ENCODE measurements around the gene SLC25A51.
"Not testable (repeated sequence)": the region's sequence is repeated elsewhere in the genome, so short reads cannot be mapped to it uniquely, and the experiment has no call there.

SLC25A51 gene

DNA sequence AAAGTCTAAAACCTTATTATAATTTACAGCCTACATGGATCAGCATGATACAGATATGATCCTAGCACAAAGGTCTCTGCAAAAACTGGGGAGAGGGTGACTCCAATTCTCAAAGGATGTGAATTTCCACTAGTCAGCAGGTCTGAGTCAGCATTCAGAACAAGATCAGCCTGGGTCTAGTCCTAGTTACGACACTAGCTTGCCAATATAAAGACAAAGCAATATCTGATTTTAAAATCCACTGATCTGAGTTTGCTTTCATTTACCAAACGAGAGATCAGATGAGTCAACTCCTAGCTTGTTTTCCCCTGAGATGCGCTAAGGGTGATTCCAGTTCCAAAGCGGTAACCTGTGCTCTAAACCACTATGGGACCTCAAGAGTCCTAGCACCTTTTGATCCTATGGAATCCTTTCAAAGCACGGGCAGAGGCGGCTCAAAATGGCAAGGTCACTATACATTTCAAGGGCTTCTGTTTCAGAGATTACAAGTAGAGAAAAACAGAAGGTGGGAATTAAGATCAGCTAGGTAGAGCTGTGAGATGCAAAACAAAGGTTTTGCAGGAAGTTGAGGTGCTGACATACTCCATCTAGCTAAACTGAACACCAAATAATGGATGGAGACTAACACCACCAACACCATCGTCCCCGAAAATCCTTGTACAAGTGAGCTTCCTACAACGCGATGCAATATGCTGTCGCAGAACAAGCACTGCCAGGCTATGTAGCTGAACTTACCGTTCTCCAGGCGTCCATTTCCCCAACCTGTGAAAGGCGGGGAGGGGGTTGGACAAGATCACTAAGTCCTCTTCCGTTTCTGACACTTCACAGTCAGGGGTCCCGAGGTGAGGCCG, 906 bp downstream of the SLC25A51 start:
- DNase-seq (ENCODE audit: low spot score) = no peak

DNA sequence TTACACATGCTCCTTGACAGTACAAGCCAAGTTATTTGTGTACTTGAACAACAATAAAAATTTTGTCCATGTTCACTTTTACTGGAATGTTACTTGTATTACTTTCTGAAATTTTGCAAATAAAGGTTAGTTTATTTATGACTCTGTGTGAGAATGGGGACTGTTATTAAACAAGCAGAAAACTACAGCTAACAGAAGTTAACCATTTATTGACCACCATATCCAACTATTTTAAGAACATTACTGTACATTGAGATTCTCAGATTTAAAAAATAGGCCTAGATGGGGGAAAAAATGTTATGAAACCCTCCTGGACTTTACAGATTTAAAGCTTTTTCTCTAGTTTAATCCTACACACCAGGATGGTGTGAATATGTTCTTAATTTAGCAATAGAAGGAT, 1.8 kb downstream of the SLC25A51 start:
- no peak for DNase-seq (ENCODE audit: low spot score)

DNA sequence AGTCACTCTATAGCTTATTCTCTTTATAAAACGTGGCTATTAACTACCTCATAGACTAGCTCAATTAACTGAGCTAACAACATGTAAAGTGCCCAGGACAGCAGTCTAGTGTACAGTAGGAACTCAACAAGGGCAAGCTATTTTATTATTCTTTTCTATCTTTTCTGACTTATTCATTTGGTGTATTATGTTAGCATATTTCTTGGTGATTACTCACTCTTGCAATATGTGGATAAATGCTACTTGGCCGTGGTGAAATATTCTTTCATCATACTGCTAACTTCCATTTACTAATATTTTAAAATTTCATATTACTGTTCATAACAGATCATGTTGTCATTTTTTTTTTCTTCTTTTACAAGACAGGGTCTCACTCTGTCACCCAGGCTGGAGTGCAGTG, 4.9 kb downstream of the SLC25A51 start:
- no peak for DNase-seq (ENCODE audit: low spot score)

DNA sequence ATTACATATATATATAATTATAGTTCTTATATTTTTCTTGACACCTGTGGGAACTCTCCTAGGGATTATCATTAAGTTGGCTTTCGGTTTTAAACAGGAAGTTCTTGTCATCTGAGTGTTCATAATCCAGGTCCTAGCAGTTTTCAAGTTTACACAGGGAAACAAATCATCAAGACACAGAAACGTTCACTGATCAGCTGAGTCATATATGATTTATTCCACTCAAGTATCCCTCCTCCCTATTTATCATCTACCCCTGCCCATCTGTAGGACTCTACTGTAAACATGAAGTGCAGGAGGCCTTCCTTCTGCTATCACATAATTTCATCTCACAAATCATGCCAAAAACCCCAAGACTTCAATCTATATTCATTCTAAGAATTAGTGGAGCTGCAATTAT, 6.3 kb downstream of the SLC25A51 start:
- no peak for DNase-seq (ENCODE audit: low spot score)

DNA sequence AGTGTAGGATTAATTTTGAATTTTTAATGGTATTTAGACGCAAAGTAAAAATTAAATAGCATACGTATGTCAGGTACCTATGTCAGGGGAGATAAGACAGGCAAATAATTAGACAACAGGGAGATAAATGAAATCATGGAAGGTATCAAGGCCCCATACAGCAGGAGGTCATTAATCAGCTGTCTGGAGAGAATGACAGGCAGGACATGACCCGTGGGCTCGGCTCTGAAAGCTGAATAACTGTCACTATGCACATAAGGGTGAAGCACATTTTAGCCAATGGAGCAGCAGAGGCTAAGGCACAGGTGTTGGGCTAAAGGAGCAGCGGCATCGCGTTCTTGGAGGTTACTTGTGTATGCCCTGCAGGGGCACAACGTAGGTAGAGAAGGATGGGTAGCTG, 11.9 kb downstream of the SLC25A51 start:
- DNase-seq (ENCODE audit: low spot score) = no peak

DNA sequence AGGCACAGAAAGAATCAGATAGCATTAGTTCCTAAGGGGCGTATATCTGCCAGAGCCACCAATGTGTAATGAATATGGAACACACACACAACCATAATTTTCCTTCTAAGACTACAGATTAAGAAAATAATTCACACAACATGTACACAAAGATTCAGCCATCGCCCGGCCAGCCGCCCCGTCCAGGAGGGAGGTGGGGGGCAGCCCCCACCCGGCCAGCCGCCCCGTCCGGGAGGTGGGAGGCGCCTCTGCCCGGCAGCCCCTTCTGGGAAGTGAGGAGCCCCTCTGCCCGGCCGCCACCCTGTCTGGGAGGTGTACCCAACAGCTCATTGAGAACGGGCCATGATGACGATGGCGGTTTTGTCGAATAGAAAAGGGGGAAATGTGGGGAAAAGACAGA, 12.9 kb downstream of the SLC25A51 start:
- not testable (repeated sequence) for DNase-seq (ENCODE audit: low spot score)

DNA sequence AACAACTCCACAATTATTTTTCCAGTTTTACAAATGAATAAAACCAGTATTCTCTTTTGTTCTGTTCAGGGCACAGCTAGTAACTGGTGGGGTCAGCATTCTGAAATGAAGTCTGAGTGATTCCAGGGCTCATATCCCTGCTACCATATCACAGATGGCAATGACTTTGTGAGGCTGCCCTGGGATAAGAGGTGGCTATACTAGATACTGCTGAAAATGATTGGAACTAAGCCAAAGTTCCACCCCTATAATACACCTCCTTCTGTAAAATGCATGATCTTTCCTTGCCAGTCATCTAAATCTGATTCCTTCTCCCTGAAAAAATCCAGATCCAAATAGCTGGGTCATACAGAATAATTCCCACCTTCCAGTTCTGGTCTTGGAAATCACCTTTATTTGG, 14.4 kb downstream of the SLC25A51 start:
- DNase-seq (ENCODE audit: low spot score) = no peak

DNA sequence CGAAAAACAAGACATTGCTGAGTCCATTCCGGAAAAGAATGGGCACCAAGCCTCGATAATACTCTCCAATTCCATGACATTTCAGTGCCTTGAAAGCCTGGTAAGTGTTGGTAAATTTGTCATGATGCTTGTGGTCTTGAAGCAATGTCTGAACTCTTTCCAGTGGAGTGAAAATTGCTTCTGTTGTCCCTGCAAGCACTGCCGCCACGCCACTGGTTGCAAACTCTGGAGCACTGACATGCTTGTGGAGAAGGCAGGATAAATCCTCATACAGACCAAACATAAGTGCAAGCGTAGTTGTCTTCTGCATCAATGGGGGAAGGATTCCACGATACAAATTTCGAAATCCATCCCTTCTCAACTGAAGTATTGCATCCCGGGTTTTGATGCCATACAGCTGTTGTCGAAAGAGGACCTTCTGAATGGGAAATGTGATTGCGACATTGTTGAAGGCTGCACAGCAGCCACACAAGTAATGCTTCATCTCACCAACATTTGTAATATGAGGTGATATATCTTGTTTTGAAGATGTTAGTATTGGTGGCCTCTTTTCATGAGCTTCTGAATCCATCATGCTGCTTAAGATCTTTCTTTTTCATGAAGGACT, 15.8 kb downstream of the SLC25A51 start:
- DNase-seq (ENCODE audit: low spot score) = not testable (repeated sequence)

DNA sequence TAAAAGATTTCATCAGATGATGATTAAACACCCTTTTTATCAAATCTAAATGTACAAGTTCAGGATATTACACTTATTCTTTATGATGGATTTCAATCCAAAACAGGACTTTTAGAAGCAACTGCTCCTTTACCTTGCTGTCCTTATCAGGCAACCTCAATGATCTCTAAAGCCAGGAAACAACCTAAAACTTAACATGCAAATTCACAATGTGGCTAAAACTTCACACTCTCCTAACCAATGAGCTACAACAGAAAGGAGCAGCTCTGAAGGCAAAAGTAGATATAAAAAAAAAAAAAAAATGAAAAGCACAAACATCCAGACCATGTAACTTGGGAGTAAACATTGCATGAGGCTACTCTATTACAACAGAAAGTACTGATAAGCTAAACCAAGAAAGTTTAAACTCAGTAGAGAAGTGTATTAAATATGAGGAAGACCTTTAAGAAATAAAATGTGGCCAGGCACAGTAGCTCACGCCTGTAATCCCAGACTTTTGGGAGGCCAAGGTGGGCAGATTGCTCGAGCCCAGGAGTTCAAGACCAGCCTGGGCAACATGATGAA, 22.9 kb downstream of the SLC25A51 start:
- no peak for DNase-seq (ENCODE audit: low spot score)

DNA sequence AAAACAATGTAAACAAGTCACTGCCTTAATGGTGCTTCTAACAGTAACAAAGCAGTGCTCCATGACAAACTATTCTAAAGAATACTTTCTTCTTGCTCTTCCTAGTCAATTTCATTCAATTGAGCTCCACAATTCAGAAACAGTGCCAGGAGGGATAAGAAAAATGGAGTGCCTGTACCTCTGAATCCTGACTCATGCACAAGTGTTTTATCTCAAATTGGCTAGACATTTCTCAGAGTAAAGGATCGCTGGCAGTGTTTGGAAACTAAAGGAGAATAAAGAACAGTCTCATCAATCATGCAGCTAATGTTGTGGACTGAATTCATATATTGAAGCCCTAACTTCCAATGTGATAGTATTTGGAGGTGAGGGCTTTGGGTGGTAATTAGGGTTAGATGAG, 27.6 kb downstream of the SLC25A51 start:
- DNase-seq (ENCODE audit: low spot score) = no peak

DNA sequence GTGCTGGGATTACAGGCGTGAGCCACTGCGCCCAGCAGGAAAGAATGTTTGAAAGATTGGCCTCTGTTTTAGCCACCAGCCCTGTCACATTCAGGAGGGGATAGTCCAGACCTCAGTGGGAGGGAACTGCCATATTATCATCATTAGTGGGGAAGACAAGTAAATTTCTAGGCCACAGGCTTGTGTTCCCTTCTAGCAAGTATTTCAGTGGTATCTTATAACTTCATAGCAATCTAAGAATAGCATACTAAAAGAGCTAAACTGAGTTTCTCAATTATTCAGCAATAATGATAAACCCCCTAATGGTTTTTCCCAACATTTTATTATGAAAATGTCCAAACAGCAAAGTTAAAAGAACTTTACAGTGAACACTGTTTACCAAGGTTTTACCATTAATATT, 30.0 kb downstream of the SLC25A51 start:
- no peak for DNase-seq (ENCODE audit: low spot score)

DNA sequence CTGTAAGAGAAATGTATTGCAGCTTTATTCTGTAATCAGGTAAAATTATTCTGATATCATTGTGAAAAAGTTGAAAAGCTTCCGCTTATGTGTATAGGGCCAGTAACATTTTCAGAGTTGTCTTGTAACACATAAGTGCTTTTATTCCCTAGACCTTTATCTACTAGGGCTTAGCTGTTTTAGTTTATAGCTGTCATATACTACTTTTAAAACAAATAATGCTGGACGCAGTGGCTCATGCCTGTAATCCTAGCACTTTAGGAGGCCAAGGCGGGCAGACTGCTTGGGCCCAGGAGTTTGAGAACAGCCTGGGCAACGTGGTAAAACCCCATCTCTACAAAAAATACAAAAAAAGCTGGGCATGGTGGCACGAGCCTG, 33.1 kb downstream of the SLC25A51 start:
- DNase-seq (ENCODE audit: low spot score) = no peak

DNA sequence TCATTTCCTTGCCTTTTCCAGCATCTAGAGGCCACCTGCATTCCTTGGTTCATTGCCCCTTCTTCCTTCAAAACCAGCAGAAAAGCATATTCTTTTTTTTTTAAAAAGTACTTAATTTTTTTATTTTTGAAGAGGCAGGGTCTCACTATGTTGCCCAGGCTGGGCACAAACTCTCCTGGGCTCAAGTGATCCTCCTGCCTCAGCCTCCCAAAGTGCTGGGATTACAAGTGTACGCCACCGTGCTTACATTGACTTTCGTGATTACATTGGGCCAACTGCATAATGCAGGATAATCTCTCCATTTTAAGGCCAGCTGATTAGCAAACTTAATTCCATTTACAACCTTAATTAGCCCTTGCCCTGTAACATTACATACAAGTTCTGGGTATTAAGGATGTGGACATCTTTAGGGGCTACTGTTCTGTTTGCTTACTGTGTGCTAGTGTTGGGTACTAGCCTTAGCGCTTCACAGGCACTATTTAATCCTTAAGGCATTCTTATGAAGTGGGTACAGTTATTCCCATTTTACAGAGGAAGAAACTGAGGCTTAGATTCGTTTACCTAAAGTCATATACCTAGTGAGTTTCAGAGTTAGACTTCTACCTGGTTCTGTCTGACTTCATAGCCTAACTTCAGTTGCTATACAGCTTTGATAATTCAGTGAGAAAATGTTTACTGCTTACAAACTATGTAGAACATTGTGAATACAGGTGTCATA, 33.7 kb downstream of the SLC25A51 start:
- DNase-seq (ENCODE audit: low spot score) = no peak

DNA sequence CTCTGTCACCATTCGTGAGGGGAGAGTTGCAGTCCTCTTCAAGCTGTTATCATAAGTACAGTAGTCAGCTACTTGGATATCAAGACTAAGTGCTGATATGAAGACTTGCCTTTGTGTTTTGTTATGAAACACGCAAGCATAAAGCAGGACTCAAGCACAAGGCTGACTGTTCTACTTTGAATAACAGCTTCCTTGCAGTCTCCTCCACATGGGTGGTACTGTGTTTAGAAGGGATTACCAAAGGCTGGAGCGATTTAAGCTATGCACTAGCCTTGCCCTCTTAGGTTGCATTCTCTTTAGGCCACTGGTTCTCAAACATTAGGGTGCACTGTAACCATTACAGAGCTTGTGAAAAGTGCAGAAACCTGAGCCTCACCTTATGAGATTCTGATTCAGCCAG, 41.4 kb downstream of the SLC25A51 start:
- DNase-seq (ENCODE audit: low spot score) = no peak

DNA sequence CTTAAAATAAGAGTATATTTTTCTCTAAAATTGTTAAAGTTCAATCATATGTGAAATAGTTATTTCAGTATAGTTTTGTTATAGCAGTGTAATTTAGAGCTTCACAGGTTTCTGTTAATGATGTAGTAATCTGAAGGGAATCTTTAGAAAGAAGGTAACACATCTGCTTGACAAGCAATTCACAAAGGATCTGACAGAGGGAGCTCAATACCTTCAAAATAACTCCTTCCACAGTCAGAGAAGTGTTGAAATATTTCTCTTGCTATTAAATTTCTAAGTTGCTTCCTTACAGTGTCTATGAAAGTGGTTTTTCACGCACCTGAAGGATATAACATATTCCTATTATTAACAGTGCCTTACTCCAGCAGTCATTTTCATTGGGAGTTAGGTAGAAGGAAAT, 44.9 kb downstream of the SLC25A51 start:
- peak; percentile 39 for DNase-seq (ENCODE audit: low spot score)

DNA sequence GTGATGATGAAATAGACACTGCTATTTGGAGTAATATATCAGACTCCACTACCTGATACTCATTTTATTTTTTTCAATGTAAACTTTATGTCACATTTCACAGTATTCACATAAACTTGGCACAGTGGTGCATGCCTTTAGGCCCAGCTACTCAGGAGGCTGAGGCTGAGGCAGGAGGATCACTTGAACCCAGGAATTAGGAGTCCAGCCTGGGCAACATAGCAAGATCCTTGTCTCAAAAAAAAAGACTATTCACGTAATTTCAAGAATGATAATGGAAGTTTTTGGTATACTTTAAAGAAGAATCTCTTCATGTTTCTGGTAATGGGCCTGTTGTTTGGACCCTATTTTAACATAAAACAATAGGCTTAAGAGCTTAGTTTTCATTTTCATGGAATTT, 47.4 kb downstream of the SLC25A51 start:
- no peak for DNase-seq (ENCODE audit: low spot score)

DNA sequence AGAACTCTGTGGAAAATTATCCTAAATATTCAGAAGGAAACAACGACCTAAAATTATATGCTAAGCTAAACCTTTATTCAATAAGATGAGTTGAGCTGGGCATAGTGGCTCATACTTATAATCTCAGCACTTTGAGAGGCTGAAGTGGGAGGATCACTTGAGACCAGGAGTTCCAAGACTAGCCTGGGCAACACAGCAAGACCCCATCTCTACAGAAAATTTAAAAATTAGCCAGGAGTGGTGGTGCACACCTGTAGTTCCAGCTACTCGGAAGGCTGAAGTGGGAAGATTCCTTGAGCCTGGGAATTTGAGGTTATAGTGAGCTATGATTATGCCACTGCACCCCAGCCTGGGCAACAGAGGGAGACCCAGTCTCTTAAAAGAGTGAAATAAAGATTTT, 51.7 kb downstream of the SLC25A51 start:
- no peak for DNase-seq (ENCODE audit: low spot score)

DNA sequence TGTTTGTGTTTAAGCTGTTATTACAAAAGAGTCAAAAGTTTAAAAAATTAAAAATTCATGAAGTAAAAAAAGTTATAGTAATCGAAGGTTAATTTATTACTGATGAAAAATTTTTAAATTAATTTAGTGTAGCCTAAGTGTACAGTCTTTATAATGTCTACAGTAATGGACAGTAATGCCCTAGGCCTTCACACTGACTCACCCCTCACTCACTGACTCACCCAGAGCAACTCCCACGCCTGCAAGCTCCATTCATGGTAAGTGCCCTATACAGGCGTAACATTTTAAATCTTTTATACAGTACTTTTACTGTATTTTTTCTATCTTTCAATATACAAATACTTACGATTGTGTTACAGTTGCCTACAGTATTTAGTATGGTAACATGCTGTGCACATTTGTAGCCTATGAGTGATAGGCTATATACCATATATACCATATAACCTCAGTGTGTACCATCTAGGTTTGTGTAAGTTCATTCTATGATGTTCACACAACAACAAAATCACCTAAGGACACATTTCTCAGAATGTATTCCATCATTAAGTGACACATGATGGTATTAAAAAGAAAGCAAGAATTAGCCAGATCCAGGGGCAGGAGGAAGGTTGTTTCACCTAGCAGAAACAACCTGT, 63.2 kb downstream of the SLC25A51 start:
- DNase-seq (ENCODE audit: low spot score) = no peak

DNA sequence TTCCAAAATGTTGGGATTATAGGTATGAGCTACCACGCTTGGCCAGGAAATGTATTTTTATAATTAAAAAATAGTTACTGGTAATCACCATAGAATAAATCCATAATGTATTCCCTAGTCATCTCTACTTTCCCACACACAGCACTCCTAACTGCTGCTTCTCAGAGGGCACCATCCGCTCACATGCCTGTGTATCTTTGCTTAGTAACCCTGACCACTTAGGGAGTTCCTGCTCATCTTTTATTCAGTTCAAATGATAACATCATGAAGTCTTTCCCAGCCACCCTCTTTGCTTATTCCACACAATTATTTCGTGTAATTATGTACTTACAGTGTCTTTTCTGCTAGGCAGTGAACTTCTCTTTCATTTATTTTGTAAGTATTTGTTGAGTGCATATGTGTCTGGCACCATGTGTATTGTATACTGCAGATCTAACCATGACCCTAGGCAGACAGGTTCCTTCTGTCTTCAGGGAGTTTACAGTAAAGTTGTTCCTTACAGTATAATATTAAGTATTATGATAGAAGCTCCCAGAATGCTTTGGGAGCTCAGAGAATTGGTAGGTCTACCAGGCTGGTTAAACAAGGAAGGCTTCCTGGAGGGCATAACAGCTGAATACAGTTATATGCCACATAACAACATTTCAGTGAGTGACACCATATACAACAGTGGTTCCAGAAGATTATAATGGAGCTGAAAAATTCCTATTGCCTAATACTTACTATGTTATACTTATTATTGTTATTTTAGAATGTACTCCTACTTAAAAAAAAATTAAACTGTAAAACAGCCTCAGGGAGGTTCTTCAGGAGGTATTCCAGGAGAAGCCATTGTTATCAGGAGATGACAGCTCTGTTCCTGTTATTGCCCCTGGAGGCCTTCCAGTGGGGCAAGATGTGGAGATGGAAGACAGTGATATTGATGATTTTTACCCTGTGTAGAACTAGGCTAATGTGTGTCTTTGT, 64.1 kb downstream of the SLC25A51 start:
- DNase-seq (ENCODE audit: low spot score) = no peak
